Measurements from ENCODE around the gene MBTPS1.

DNA sequence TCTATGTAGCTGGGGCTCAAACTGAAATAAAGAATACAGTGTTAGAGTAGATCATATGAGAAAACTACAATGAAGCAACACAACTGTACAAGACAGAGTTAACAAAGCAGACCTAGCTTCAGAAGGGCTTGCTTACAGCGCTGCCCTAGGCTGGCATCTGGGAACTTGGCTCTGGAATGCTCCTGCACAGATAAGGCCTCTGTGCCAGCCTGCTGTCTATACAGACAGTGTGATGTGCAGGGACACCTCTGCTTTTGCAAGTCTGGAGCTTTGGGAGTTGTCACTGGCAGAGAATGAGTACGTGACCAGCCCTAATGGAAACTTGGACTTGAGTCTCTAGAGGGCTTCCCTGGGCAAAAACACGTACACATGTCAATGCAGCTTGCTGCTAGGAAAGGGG is 42.0 kb downstream of the MBTPS1 start:
- TF ChIP-seq GATA2 (IDR thresholded peaks at IDR 0.05; ENCODE audit: low read depth, low read length): no peak
- TF ChIP-seq GATA3 (IDR thresholded peaks at IDR 0.05; ENCODE audit: low read depth, low read length): no peak

Data from SH-SY5Y (cell line).